ENCODE results near the gene PCDHGB4. TPM values are rescaled to one million over a fixed set of nuclear protein-coding genes. Genes with fewer than 3 reads are reported as not detected.

PCDHGB4 gene
- total and polyA plus RNA-seq, 2 of the 4 experiments (the other 2 are of a cell fraction), result 10.0 to 17.6 TPM

DNA sequence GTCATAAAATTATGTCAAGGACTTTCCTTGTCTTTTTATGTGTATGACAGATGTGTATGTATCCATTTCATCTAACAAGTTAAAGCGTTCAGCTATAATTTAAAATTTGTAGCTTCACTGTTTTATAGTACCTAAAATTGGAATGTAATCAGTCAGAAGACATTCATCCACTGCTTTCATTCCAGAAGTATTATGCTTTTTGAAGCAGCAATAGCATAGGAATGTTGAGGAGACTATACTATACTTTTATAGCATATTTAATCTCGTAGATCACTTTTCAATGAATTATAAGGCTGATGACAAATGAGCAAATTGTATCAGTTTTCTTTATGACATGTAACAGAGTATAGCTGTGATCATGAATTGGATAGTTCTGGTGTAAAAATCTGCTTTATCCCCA, 49.7 kb downstream of the PCDHGB4 start:
- no CpG with 5 or more reads among the region's 2 CpGs for WGBS, 2 experiments (ENCODE audit: extremely low coverage in 2 of 2, insufficient read length in 1 of 2)
- CTCF ChIA-PET, result interaction anchor here (1.0 to 1.2 kb wide), 3 partner anchors 9 to 155 kb away, joined by 3 to 5 read pairs (median 4); partner anchors contain the start of gene PCDHGA11
- no peak for TF ChIP-seq MAZ (IDR thresholded peaks at IDR 0.05; ENCODE audit: borderline replicate concordance, low read depth, low read length)
- no peak for TF ChIP-seq RCOR1 (IDR thresholded peaks at IDR 0.05; ENCODE audit: insufficient replicate concordance, low read length)
- no peak for TF ChIP-seq POLR2A (IDR thresholded peaks at IDR 0.05; ENCODE audit: low read depth, low read length)
- TF ChIP-seq, protein P1, sequence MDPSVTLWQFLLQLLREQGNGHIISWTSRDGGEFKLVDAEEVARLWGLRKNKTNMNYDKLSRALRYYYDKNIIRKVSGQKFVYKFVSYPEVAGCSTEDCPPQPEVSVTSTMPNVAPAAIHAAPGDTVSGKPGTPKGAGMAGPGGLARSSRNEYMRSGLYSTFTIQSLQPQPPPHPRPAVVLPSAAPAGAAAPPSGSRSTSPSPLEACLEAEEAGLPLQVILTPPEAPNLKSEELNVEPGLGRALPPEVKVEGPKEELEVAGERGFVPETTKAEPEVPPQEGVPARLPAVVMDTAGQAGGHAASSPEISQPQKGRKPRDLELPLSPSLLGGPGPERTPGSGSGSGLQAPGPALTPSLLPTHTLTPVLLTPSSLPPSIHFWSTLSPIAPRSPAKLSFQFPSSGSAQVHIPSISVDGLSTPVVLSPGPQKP (IDR thresholded peaks at IDR 0.05; ENCODE audit: borderline replicate concordance, low read depth, low read length), result no peak
- TF ChIP-seq RAD21 (IDR thresholded peaks at IDR 0.05; ENCODE audit: low read length), result no peak
- no peak for TF ChIP-seq MAFK (IDR thresholded peaks at IDR 0.05; ENCODE audit: low read depth, low read length)
- TF ChIP-seq, protein P2, sequence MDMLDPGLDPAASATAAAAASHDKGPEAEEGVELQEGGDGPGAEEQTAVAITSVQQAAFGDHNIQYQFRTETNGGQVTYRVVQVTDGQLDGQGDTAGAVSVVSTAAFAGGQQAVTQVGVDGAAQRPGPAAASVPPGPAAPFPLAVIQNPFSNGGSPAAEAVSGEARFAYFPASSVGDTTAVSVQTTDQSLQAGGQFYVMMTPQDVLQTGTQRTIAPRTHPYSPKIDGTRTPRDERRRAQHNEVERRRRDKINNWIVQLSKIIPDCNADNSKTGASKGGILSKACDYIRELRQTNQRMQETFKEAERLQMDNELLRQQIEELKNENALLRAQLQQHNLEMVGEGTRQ (IDR thresholded peaks at IDR 0.05; ENCODE audit: low read depth, low read length), result no peak
- TF ChIP-seq RFX5 (IDR thresholded peaks at IDR 0.05; ENCODE audit: low read depth, low read length), result no peak
- no peak for TF ChIP-seq SMC3 (IDR thresholded peaks at IDR 0.05; ENCODE audit: low read depth, low read length)
- TF ChIP-seq, protein P3, sequence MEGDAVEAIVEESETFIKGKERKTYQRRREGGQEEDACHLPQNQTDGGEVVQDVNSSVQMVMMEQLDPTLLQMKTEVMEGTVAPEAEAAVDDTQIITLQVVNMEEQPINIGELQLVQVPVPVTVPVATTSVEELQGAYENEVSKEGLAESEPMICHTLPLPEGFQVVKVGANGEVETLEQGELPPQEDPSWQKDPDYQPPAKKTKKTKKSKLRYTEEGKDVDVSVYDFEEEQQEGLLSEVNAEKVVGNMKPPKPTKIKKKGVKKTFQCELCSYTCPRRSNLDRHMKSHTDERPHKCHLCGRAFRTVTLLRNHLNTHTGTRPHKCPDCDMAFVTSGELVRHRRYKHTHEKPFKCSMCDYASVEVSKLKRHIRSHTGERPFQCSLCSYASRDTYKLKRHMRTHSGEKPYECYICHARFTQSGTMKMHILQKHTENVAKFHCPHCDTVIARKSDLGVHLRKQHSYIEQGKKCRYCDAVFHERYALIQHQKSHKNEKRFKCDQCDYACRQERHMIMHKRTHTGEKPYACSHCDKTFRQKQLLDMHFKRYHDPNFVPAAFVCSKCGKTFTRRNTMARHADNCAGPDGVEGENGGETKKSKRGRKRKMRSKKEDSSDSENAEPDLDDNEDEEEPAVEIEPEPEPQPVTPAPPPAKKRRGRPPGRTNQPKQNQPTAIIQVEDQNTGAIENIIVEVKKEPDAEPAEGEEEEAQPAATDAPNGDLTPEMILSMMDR (conservative IDR thresholded peaks at IDR 0.05; ENCODE audit: low read depth, low read length), result no peak
- no peak for TF ChIP-seq CEBPB (IDR thresholded peaks at IDR 0.05; ENCODE audit: low read depth, low read length)
- no peak for TF ChIP-seq MXI1 (IDR thresholded peaks at IDR 0.05; ENCODE audit: borderline replicate concordance, low read depth, low read length)
- H3K36me3 ChIP-seq (ENCODE audit: control insufficient read depth, insufficient read depth, low read length), result peaks cover 11% of the 10 kb centered on the region
- H2BK5ac ChIP-seq (ENCODE audit: low read depth, low read length, poor library complexity, severe bottlenecking), result peak overlapping the region; percentile 72
- no peak overlapping the region for H3K4me3 ChIP-seq (ENCODE audit: insufficient read depth, low read depth, low read length)
- no peaks in the 10 kb centered on the region for H3K27me3 ChIP-seq (ENCODE audit: control insufficient read depth, insufficient read depth, low read length)
- H3K56ac ChIP-seq (ENCODE audit: extremely low read depth, insufficient read depth, low read length), result no peak overlapping the region
- in situ Hi-C loops (cut with MboI; ENCODE audit: low sequenced_read_pairs), result no loop called here
- no peak overlapping the region for H2AK5ac ChIP-seq (ENCODE audit: low read depth, low read length)
- no peak overlapping the region for H3K23ac ChIP-seq (ENCODE audit: low read depth, low read length)
- peak overlapping the region; percentile 63; the same call in 1 of the 2 replicates for H3K4me2 ChIP-seq (ENCODE audit: low read depth, low read length)
- no peak overlapping the region for H2AK9ac ChIP-seq (replicated peaks; ENCODE audit: low read depth, low read length, poor library complexity)
- H3K4me1 ChIP-seq (ENCODE audit: control insufficient read depth, insufficient read depth, low read length), result peaks cover 2% of the 10 kb centered on the region; the same call in 1 of the 2 replicates
- no peak overlapping the region for H3K18ac ChIP-seq (ENCODE audit: low read depth, low read length)
- no peak overlapping the region for H4K8ac ChIP-seq (ENCODE audit: low read depth in 2 of 2, low read length in 2 of 2)
- ATAC-seq (ENCODE audit: low read depth) (peak; percentile 75), DNase-seq (peak; percentile 52)
- H2BK120ac ChIP-seq (ENCODE audit: low read depth, low read length), result no peak overlapping the region
- H4K20me1 ChIP-seq (ENCODE audit: insufficient read depth, low read length), result no peaks in the 10 kb centered on the region
- H3K79me1 ChIP-seq (ENCODE audit: low read depth in 1 of 2, low read length in 2 of 2), result peaks cover 25 to 32% of the 10 kb centered on the region in 2 experiments
- H3K9ac ChIP-seq (ENCODE audit: low read depth, low read length), result no peak overlapping the region
- no peaks in the 10 kb centered on the region for H3K9me1 ChIP-seq (ENCODE audit: insufficient read depth, low read length)
- dilution Hi-C loops (cut with HindIII; ENCODE audit: low sequenced_read_pairs, unreplicated experiment), result no loop called here
- H3K14ac ChIP-seq (replicated peaks; ENCODE audit: low read depth, low read length), result no peak overlapping the region
- POLR2A ChIA-PET (ENCODE audit: unreplicated experiment), result no interaction called here
- intact Hi-C loops (cut with micrococcal nuclease), result no loop called here
- no peak overlapping the region for H4K5ac ChIP-seq (ENCODE audit: low read depth, low read length)
- H3K4ac ChIP-seq (ENCODE audit: low read depth, low read length), result no peak overlapping the region
- peaks cover 13% of the 10 kb centered on the region; the same call in 1 of the 2 replicates for H3K9me3 ChIP-seq (ENCODE audit: control insufficient read depth, insufficient read depth, low read length)
- H3K27ac ChIP-seq (ENCODE audit: insufficient read depth, low read length), result no peak overlapping the region
- BruUV-seq (replicated peaks), result no TSS peak
- no peak overlapping the region for H2BK20ac ChIP-seq (ENCODE audit: low read depth, low read length)
- H2AFZ ChIP-seq (replicated peaks; ENCODE audit: low read length, poor library complexity), result no peak overlapping the region
- H4K91ac ChIP-seq (ENCODE audit: insufficient read depth, low read depth, low read length), result no peak overlapping the region
- no peak overlapping the region for H2BK15ac ChIP-seq (ENCODE audit: low read depth, low read length)
